ENCODE data around the gene COL23A1. TPM values are rescaled to one million over a fixed set of nuclear protein-coding genes. Genes with fewer than 3 reads are reported as not detected.

Gene COL23A1
- total RNA-seq, 1 donor from 2014 or later: 75.2 TPM

DNA sequence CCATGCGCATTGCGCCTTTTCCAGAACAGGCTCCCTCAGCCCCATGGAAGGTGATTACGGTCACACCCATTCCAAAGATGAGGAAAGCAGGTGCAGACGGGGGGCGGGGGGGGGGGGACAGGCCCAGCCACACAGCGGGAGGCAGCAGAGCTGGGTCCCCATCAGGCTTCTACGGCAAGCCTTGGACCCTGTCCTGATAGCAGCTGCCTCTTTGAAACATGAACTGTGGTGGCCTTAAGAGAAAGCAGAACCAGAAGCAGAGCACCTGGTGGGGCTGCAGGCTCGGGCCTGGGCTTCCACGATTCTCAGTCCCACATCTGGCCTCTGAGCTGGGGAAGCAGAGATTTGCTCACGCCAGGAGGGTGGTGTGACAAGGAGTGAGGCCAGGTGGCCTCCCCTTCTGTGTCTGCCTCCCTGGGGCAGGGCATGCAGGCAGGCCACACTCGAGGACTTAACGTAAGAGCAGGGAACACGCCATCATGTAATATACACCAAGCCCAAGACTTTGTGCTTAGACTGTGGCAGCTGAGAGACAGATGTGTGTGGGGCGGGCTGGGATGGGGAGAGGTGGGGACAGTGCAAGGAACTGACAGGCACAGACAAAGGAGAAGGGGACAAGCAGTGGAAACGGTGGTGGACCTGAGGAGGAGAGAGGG, 343.4 kb downstream of the COL23A1 start:
- H3K27me3 Mint-ChIP-seq (ENCODE audit: unreplicated experiment): peaks cover 16% of the 10 kb centered on the region
- TF ChIP-seq, protein P1, sequence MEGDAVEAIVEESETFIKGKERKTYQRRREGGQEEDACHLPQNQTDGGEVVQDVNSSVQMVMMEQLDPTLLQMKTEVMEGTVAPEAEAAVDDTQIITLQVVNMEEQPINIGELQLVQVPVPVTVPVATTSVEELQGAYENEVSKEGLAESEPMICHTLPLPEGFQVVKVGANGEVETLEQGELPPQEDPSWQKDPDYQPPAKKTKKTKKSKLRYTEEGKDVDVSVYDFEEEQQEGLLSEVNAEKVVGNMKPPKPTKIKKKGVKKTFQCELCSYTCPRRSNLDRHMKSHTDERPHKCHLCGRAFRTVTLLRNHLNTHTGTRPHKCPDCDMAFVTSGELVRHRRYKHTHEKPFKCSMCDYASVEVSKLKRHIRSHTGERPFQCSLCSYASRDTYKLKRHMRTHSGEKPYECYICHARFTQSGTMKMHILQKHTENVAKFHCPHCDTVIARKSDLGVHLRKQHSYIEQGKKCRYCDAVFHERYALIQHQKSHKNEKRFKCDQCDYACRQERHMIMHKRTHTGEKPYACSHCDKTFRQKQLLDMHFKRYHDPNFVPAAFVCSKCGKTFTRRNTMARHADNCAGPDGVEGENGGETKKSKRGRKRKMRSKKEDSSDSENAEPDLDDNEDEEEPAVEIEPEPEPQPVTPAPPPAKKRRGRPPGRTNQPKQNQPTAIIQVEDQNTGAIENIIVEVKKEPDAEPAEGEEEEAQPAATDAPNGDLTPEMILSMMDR (IDR thresholded peaks at IDR 0.05; ENCODE audit: unreplicated experiment): no peak
- peaks cover 9% of the 10 kb centered on the region for H3K36me3 Mint-ChIP-seq (ENCODE audit: low read depth, unreplicated experiment)
- peaks cover 4% of the 10 kb centered on the region for H3K4me1 Mint-ChIP-seq (ENCODE audit: unreplicated experiment)
- no peak overlapping the region for H3K4me3 Mint-ChIP-seq (ENCODE audit: unreplicated experiment)
- no peak overlapping the region for H3K27ac Mint-ChIP-seq (ENCODE audit: unreplicated experiment)
- H3K9me3 Mint-ChIP-seq (ENCODE audit: unreplicated experiment): no peaks in the 10 kb centered on the region
- no peak for DNase-seq (ENCODE audit: low spot score)

DNA sequence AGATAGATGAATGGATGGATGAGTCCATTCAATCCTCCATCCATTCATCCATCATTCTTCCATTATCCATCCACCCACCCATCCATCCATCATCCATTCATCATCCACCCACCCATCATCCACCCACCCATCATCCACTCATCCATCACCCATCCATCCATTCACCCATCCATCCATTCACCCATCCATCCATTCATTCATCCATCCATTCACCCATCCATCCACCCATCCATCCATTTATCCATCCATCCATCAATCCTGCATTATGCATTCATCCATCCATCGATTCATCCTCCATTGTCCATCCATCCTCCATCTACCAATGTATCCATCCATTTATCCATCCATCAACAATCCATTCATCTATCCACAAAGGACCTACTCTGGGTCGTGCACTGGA, 344.8 kb downstream of the COL23A1 start:
- H3K27me3 Mint-ChIP-seq (ENCODE audit: unreplicated experiment): peaks cover 16% of the 10 kb centered on the region
- peaks cover 4% of the 10 kb centered on the region for H3K4me1 Mint-ChIP-seq (ENCODE audit: unreplicated experiment)
- DNase-seq (ENCODE audit: low spot score): no peak
- TF ChIP-seq, protein P1 (IDR thresholded peaks at IDR 0.05; ENCODE audit: unreplicated experiment): no peak
- H3K4me3 Mint-ChIP-seq (ENCODE audit: unreplicated experiment): no peak overlapping the region
- H3K9me3 Mint-ChIP-seq (ENCODE audit: unreplicated experiment): no peaks in the 10 kb centered on the region
- H3K36me3 Mint-ChIP-seq (ENCODE audit: low read depth, unreplicated experiment): peaks cover 9% of the 10 kb centered on the region
- no peak overlapping the region for H3K27ac Mint-ChIP-seq (ENCODE audit: unreplicated experiment)

DNA sequence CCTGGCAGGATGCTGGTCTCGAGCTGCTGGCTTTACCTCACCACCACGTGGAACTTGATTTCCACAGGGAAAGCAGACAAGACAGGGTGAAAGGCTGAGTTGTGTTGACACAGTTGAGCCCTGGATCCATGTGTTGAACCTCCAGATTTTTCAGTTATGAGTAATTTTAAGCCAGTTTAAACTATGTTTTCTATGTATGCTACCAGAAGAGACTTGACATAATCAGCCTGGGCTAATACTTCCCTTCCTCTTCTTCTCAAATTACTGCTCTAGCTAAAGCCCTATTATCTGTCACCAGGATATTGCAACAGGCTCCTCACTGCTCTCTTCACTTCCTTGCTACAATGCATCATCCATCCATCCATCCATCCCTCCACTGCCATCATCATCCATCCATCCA, 345.6 kb downstream of the COL23A1 start:
- Mint-ChIP-seq H3K27me3 (ENCODE audit: unreplicated experiment) (peaks cover 13% of the 10 kb centered on the region), H3K27ac (ENCODE audit: unreplicated experiment) (no peak overlapping the region), H3K9me3 (ENCODE audit: unreplicated experiment) (no peaks in the 10 kb centered on the region), H3K4me3 (ENCODE audit: unreplicated experiment) (no peak overlapping the region), H3K4me1 (ENCODE audit: unreplicated experiment) (peaks cover 4% of the 10 kb centered on the region), H3K36me3 (ENCODE audit: low read depth, unreplicated experiment) (peaks cover 6% of the 10 kb centered on the region)
- TF ChIP-seq, protein P1 (IDR thresholded peaks at IDR 0.05; ENCODE audit: unreplicated experiment): no peak
- DNase-seq (ENCODE audit: low spot score): no peak

DNA sequence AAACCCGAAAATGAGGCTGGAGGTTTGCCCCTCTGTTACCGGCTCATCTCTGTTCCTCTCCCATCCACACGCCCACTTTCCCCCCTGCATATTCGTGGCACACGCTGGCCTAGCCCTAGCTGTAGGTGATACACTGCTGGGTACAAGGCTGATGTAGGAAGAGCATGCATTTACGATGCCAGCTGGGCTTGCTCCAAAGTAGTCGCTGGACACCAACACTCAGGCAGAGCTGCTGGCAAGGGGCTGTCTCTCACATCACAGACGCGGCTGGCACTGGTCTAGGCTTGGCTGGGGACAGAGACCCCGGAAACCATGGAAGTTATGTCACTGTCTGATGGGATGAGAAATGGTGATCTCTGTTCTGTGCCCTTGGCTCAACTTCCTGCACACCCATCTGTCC, 347.8 kb downstream of the COL23A1 start:
- no peak for DNase-seq (ENCODE audit: low spot score)
- TF ChIP-seq, protein P1 (IDR thresholded peaks at IDR 0.05; ENCODE audit: unreplicated experiment): no peak
- no peaks in the 10 kb centered on the region for H3K9me3 Mint-ChIP-seq (ENCODE audit: unreplicated experiment)
- peaks cover 5% of the 10 kb centered on the region for H3K4me1 Mint-ChIP-seq (ENCODE audit: unreplicated experiment)
- H3K27ac Mint-ChIP-seq (ENCODE audit: unreplicated experiment): no peak overlapping the region
- H3K36me3 Mint-ChIP-seq (ENCODE audit: low read depth, unreplicated experiment): peaks cover 7% of the 10 kb centered on the region
- H3K4me3 Mint-ChIP-seq (ENCODE audit: unreplicated experiment): no peak overlapping the region
- H3K27me3 Mint-ChIP-seq (ENCODE audit: unreplicated experiment): peaks cover 15% of the 10 kb centered on the region

DNA sequence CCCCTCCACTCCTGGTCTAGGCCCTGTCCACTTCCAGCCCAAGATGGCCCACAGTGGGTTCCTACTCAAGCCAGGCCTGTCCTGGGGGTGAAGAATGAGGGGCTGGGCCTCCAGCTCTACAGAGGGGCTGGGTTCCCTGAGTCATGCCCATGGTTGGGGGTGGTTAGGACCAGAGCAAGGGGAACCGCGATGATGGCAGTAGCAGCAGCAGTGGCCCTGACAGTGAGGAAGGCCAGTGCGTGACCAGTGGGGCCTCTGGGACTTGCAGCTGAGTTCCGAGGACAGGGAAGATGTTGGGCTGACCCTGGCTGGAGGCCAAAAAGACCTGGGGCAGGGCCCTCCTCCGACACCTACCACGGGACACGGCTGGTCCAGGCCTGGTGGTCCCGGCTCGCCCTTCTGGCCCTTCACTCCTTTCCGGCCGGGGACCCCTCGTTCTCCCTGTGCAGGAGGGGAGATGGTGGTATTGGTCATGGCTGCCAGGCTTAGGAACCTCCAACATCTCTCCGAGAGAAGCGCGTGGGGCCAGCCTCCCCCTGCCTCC, 348.4 kb downstream of the COL23A1 start:
- Mint-ChIP-seq H3K4me1 (ENCODE audit: unreplicated experiment) (peaks cover 5% of the 10 kb centered on the region), H3K9me3 (ENCODE audit: unreplicated experiment) (no peaks in the 10 kb centered on the region), H3K27ac (ENCODE audit: unreplicated experiment) (no peak overlapping the region), H3K36me3 (ENCODE audit: low read depth, unreplicated experiment) (peaks cover 7% of the 10 kb centered on the region), H3K27me3 (ENCODE audit: unreplicated experiment) (peaks cover 13% of the 10 kb centered on the region), H3K4me3 (ENCODE audit: unreplicated experiment) (no peak overlapping the region)
- TF ChIP-seq, protein P1 (IDR thresholded peaks at IDR 0.05; ENCODE audit: unreplicated experiment): no peak
- no peak for DNase-seq (ENCODE audit: low spot score)
